Left forelimb (tissue), 1 donor: ENCODE measurements around the gene NFIA.

ENCODE experiments used
- DNase-seq: peaks from one replicate; pipeline ENCODE4 v3.0.0-alpha.2; 2018; ENCODE audit warnings: low spot score

The NFIA gene

DNA sequence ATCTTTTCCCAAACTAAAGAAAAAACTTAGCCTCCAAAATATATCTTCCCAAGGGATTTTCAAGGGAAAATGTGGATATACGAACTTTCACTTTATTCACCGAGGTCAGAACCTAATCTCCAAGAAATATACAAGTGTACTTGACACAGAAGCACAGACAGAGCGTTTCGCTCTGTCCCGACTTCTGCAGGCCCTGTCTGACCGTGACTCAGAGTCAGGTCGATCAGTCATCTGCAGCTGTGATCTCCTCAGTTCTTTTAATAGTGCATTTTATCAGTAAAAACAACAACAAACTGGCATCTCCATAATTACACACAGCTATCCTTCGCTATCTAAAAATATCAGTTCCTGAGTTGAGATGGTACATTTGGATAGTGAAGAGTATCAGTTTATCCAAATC lies 416.0 kb downstream of the NFIA start:
- no peak for DNase-seq

DNA sequence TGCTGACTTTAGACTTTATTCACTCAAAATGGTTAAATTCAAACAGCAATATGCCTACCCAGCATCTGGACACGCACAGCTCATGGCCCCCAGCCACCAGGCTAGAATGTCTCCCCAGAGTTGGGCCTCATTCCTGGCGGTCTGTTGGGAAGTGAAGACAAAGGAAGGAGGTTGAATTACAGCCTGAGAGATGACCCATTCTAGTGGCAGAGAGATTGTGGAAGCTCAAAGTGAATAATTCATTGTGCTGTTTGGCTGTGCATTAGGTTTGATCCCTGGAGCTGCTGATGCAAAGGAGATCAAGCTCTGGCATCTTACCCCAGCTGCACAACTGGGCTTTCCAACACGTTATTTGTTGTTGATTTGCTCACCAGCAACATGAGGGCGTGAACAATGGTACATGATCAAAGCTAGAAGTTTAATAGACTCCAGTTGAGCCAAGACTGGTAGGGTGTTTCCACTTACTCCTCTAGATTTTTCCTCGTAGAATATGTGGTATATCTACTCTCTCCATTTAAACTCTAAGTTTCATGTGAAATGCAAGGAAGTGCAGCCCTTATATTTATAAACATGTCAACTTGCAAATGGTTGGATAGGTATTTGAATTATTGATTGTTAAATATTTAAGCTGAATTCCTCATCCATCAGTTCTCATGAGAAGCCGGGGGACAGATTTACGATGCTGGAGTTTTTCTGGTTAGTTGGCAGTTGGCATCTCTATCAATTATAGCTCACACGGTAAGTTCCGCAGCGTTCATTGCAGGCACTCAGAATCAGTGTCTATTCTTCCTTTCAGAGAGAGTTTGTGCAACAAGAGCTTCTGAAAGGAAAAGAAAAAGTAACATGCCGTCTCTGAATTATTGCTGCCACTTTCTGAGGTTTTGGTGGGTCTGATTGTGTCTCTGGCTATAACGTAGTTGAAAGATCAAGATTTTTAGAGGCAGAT lies 419.9 kb downstream of the NFIA start:
- no peak for DNase-seq

- DNase-seq: no peak
Measured at GRCh38 chr1:61504305-61504704, 421.9 kb downstream of the NFIA start.

DNA sequence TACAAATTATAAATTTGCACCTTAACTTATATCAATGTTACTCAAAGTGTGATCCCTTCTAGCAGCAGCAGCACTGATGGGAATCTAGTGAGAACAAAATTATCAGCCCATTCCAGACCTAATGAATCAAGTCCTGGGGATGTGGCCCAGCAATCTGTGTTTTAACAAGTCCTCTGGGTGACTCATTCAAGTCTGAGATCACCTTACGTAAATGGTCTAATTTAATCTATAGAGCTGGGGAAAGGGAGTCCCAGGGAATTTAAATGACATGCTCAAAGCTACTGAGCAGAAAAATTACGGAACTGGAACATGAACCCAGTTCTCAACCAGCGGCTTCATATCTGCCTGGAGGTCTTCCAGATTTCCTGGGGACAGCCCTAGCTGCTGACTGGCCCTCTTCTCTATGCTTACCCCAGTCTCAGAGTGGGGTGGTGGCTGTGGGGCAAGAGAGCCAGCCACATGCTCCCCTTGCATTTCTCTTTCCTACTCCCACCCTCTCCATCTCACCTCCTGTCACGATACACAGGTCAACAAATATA lies 422.6 kb downstream of the NFIA start:
- DNase-seq: no peak

- no peak for DNase-seq
Measured at GRCh38 chr1:61506236-61506635, 423.9 kb downstream of the NFIA start.

DNA sequence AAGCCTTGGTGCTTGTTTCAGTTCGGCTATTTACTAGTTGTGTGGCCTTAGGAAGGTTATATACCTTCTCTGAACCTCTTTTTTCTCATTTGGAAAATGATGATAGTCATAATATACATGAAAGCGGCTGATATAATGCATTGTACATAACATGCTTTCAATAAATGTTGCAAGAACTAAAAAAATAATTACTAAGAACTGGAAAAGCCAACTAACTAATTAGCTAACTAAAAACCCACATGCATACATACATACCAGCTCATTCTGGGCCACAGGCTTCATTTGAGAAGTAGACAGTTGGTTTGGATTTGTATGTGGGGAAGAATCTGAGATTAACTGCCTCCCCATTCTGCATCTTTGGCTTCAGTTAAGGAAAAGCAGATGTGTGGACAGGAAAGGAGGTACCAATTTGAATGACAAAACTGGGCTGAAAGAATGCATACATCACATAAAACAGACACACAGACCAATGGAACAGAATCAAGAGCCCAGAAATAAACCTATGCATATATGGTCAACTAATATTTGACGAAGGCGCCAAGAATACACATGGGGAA lies 424.7 kb downstream of the NFIA start:
- DNase-seq: no peak
